ENCODE data around the gene RPIA.
"Not testable (repeated sequence)": the region's sequence is repeated elsewhere in the genome, so short reads cannot be mapped to it uniquely, and the experiment has no call there.

RPIA gene

DNA sequence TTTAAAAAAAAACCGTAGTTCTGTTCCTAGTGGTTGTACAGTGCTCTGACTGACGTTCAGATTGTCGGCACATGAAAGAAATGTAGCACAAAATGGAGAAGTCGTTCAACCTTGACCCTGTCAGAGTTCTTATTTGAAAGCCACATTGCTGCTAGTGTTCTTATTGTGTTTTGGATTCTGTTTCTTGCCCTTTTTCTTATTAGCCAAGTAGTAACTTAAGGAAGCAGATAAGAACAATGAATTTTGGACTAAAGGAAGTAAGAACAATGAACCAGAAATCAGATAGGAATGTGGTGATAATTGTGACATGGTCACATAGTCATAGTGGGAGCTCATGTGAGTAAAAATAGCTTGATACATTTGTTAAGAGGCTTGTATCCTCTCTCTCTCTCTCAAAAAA lies 45.9 kb downstream of the RPIA start:
- DNase-seq, result no peak

DNA sequence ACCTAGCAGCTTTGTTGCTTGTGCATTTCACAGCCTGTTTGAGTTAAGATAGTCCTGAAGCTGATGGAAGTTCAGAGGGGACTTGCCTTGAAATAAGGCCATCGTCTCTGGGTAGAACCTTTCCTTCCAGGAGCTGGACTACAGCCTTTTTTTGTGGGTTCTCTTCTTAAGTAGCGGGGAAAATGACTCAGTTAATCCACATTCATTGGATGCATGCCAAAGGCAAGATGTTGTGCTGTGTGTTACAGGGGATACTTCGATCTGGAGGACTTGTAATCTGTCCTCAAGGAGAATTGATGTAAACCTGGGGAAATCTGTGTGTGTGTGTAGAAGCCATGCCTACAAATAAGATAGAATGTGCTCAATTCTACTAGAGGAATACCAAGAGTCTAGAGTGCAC lies 46.8 kb downstream of the RPIA start:
- no peak for DNase-seq

DNA sequence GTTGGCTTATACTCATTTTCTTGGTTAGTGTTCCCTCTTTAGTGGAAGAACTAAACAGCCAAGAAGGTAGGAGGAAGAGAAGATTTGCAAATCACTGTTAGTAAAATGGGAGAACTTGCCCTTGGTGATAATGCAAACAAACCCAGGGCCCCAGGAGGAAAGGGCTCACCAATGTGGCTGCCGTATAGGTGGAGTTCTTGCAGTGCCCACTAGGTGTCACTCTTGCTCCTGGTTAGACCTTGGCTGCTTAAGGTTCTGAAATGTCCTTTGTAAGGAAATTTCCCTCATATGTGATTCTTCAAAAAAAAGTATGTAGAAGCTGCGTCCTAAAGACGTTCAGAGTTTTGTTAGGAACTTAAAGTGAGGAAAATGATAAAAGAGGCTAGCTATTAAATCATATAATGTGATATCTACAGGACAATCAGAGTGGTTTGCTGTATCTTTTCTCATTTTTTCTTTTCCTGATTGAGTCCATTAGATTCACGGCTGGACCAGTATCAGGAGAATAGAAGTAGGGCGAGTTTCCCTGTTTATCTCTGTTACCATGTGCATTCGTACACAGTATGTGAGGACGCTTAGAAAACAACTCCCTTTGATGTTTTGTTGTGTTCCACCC lies 48.6 kb downstream of the RPIA start:
- DNase-seq, result peak; percentile 56

DNA sequence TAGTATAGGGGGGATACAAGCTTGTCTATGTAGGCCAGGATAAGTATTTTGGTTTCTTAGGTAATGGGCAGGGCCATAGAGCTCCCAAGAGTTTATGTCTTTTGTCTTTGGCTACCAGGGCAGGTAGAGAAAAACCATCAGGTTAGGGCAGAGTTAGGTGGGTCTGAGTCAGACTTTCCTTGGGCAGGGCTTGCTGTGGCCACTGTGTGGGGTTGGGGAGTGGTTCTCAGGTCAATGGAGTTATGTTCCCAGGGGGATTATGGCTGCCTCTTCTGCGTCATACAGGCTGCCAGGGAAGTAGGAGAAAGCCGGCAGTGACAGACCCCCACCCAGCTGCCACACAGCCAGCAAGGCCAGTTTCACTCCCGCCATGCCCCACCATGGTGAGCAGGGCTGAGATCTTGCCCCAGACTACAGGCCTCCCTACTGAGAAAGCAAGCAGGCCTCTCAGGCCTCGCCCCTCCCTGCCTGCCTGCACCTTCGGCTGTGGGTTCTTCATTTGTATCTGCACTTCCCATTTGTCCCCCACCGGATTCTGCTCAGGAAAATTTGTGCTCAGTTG lies 55.5 kb downstream of the RPIA start:
- peak; percentile 7 for DNase-seq

GRCh38 chr2:88747990-88748389 lies 56.5 kb downstream of the RPIA start:
- DNase-seq, result no peak

DNA sequence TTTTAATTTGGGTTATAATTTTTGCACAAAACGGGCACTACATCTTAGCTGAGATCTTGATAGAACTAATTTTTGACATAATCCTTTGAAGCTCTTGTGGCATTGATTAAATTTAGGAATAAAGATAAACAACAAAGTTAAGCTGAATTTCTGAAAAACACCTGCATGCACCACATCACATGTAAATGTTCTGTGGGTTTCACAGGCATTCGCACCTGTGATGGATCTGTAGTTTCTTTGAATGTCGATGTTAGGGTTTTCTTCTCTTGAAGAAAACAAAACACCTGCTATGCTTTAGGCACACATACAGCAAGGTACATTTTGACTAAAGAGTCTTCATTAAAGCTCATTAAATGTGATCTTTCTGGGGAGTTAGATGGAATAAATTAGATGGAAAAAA lies 60.3 kb downstream of the RPIA start:
- DNase-seq, result no peak

DNA sequence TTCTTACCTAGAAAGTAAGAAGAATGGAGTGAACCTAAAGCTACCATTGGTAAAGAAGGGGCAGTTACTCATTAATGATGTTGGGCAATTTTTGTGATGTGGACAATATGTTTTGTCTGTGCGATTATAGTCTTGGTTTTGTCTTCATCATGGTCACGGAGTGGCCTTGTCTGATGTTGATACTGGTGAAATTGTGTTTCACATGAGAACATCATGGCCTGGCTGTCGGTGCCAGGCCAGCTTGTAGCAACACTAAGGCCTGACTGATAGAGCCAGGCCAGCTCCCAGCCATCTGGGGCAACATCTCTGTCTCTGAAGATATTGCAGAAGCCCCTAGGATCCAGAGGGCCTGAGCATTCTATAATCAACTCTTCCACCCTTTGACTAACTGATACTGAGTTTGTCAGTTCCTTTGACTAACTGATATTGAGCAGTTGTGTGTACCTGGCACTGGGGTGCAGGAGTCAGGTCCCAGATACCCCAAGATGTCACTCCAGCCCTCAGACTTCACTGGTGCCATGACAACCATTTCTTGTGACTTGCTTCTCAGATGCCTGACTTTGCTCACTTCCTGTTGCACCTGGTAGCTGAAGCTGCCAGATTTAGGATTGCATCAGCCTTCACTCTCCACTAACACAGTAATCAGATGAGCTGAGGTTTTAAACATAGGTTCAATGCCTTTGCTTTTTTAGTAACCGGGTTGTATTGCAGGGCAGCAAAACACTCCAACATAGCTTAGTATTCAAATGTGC lies 62.5 kb downstream of the RPIA start:
- DNase-seq, result no peak

GRCh38 chr2:88754585-88755320 lies 63.3 kb downstream of the RPIA start:
- no peak for DNase-seq

DNA sequence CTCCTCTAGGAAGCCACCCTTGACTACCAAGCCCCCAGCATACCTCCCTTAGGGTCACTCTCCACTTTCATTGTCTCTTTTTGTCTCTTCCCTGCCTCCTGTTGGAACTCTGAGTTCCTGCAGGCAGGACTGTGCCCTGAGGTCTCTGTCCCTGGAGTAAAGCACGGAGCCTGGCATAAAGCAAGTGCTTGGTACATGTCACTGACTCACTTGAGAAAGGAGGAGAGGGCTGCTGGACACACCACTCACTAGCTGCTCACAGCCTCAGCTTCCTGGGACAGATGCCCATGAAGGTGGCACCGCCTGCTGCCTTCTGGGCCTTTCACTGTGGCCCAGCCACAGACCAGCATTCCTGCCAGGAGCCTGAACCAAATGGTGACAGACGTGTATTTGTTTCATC lies 64.4 kb downstream of the RPIA start:
- no peak for DNase-seq

- no peak for DNase-seq
These were observed 65.6 kb downstream of the RPIA start for GRCh38 chr2:88757025-88757424.

- DNase-seq, result not testable (repeated sequence)
These were observed 67.2 kb downstream of the RPIA start for GRCh38 chr2:88758702-88759101.

GRCh38 chr2:88760819-88761598 lies 69.5 kb downstream of the RPIA start:
- DNase-seq, result no peak

GRCh38 chr2:88764141-88764849 lies 72.8 kb downstream of the RPIA start:
- no peak for DNase-seq

GRCh38 chr2:88764850-88765153 lies 73.3 kb downstream of the RPIA start:
- no peak for DNase-seq

GRCh38 chr2:88765154-88765888 lies 73.8 kb downstream of the RPIA start:
- DNase-seq, result no peak

DNA sequence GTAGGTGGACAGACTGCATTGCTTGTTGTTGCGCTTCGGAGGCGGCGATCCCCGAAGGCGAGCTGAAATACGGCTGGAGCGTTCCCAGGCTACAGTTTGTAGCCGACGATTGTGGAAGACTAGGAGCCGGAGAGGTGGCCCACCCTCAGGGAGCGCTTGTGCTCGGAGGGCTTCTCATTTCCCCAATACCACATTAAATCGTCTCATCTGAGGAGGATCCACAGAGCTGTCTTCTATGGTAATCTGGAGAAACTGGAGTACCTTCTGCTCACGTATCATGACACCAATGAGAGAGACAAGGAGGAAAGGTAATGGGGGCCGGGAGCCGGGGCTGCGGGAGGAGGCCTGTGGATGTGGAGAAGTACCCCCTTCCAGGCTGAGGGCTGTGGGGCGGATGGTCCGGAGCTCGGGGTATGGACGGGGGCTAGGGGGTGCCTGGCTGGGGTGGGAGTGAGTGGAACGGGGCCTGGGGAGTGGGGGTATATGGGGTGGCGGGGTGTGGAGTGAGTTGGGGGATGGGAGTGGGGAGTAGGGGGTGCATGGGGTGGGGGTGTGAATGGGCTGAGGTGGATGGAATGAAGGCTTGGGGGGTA lies 74.5 kb downstream of the RPIA start:
- not testable (repeated sequence) for DNase-seq

DNA sequence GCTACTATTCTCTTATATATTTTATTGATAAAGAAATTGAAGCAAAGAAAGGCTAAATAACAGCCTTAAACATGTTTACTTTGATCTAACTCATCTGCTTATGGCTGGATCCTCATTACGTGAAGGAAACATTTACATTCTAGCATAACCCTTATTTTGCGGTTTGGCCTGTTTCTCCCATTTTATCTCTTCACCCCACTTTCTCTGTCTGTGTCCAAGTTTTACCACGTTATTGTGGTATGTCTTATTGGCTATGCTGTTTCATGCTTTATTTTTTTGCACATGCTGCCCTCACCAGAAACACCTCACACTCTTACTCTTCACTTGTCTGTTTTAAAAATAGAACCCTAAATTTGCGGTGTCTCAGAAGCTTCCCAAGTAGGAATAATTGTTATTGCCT lies 78.5 kb downstream of the RPIA start:
- DNase-seq, result no peak

DNA sequence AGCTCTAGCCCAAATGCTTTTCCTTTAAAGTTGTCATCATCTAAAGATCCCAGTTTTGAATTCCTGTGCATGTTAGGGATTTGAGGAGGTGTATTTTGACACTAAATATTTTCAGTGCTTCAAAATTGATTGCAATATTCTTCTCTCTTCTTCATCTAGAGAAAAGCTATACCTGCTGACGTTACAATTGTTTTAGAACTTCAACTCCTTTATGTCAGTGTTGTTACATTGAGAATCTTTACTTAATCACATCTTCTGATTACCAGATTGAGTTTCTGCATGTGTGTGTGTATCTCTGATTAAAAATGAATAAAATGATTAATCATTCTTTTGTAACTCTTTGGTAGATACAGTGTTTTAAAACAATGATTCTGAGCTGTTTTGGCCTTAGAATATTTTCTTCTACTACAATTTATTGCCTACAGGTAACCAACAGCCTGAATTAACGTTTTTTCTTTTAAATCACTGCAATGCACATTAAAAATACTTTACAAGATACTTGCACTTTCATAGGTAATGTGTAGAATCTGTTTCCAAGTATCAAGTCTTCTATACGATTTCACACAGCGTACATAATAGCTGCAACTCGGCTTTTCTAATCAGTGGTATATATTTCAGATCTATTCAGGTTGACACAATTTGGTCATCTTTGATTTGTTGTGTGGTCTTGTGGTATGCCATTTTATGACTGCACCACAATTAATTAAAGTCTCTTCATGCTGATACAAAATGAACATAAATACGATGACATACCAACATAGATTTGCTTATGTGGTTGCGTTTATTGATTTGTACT lies 82.0 kb downstream of the RPIA start:
- not testable (repeated sequence) for DNase-seq

DNA sequence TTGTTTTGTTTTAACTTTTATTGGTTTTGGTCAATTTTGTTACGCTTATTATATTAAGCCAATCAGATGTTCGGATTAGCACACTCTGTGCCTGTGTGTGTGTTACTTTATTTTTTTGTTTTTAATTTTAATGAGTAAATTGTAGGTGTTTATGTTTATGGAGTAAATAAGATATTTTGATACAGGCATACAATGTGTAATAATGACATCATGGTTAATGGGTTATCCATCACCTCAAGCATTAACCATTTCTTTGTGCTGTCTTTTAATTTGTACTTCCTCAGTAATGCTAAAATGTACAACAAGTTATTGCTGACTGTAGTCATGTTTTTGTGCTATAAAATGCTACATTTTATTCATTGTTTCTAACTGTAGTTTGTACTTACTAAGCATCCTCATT lies 97.7 kb downstream of the RPIA start:
- not testable (repeated sequence) for DNase-seq

DNA sequence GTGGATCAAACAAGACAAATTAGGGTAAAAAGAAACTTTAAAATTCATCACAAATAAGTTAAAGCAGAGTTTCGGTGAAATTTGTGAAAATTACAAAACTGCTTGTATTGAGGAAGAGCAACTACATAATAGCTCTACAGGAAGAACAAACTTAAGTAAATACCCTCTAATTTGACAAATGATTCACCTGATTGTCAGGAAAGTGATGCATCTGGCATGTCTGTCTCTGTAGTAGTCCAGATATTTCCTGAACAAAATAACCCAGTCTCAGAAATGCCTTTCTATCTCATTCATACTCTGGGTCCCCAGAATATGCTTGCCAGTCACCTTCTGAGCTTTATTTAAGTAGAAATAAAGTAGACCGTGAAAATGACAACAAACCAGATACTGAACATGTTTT lies 104.5 kb downstream of the RPIA start:
- DNase-seq, result not testable (repeated sequence)
